ENCODE data around the gene INPPL1.

The INPPL1 gene

DNA sequence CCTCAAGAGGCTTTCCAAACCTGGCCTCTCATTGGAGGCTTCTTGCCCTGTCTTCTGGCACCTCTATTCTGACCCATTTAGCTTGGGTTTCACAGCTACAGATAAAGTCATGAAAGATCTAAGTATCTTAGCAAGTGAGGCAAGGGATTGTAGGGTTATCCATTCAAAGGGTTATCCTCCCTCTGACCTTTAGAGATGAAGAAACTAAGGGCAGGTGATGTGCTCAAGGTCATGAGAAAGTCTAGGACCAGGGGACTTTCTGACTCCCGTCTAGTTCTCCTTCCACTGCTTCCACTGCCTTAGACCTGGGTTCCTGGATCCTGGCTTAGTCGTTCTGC lies 12.2 kb downstream of the INPPL1 start:
- no peak for DNase-seq (ENCODE audit: low read depth)
- TF ChIP-seq, protein P1, sequence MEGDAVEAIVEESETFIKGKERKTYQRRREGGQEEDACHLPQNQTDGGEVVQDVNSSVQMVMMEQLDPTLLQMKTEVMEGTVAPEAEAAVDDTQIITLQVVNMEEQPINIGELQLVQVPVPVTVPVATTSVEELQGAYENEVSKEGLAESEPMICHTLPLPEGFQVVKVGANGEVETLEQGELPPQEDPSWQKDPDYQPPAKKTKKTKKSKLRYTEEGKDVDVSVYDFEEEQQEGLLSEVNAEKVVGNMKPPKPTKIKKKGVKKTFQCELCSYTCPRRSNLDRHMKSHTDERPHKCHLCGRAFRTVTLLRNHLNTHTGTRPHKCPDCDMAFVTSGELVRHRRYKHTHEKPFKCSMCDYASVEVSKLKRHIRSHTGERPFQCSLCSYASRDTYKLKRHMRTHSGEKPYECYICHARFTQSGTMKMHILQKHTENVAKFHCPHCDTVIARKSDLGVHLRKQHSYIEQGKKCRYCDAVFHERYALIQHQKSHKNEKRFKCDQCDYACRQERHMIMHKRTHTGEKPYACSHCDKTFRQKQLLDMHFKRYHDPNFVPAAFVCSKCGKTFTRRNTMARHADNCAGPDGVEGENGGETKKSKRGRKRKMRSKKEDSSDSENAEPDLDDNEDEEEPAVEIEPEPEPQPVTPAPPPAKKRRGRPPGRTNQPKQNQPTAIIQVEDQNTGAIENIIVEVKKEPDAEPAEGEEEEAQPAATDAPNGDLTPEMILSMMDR (IDR thresholded peaks at IDR 0.05; ENCODE audit: low read length, missing control alignments) = no peak
- H3K4me3 ChIP-seq (replicated peaks; ENCODE audit: low read depth, low read length) = no peak overlapping the region

DNA sequence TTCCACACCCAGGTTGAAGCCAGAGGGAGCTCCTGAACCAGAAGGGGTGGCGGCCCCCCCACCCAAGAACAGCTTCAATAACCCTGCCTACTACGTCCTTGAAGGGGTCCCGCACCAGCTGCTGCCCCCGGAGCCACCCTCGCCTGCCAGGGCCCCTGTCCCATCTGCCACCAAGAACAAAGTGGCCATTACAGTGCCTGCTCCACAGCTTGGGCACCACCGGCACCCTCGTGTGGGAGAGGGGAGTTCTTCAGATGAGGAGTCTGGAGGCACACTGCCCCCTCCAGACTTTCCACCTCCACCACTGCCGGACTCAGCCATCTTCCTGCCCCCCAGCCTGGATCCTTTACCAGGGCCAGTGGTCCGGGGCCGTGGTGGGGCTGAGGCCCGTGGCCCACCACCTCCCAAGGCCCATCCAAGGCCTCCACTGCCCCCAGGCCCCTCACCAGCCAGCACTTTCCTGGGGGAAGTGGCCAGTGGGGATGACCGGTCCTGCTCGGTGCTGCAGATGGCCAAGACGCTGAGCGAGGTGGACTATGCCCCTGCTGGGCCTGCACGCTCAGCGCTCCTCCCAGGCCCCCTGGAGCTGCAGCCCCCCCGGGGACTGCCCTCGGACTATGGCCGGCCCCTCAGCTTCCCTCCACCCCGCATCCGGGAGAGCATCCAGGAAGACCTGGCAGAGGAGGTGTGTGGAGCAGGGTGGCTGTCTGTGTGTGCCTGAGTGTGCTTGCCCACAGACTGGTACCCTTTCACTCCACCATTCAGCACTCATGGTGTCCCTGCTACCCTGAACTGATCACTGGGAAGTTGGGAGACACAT lies 12.8 kb downstream of the INPPL1 start:
- no peak for DNase-seq (ENCODE audit: low read depth)
- TF ChIP-seq, protein P1 (IDR thresholded peaks at IDR 0.05; ENCODE audit: low read length, missing control alignments) = no peak

DNA sequence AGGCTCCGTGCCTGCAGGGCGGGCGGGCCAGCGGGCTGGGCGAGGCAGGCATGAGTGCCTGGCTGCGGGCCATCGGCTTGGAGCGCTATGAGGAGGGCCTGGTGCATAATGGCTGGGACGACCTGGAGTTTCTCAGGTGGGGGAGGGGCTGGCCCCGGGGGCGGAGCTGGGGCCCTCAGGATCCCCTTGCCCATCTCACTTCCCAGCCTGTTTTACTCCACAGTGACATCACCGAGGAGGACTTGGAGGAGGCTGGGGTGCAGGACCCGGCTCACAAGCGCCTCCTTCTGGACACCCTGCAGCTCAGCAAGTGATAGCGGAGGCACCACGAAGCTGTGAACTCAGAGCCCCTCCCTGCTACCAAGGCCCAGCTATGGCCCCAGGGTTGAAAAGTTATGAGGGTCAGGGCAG lies 13.5 kb downstream of the INPPL1 start:
- peak; percentile 74 for DNase-seq (ENCODE audit: low read depth)
- no peak overlapping the region for H3K4me3 ChIP-seq (replicated peaks; ENCODE audit: low read depth, low read length)
- TF ChIP-seq, protein P1 (IDR thresholded peaks at IDR 0.05; ENCODE audit: low read length, missing control alignments) = peak; percentile 78

More for the DNA sequence above, 12.8 kb downstream of the INPPL1 start:
- H3K4me3 ChIP-seq (replicated peaks; ENCODE audit: low read depth, low read length) = no peak overlapping the region

DNA sequence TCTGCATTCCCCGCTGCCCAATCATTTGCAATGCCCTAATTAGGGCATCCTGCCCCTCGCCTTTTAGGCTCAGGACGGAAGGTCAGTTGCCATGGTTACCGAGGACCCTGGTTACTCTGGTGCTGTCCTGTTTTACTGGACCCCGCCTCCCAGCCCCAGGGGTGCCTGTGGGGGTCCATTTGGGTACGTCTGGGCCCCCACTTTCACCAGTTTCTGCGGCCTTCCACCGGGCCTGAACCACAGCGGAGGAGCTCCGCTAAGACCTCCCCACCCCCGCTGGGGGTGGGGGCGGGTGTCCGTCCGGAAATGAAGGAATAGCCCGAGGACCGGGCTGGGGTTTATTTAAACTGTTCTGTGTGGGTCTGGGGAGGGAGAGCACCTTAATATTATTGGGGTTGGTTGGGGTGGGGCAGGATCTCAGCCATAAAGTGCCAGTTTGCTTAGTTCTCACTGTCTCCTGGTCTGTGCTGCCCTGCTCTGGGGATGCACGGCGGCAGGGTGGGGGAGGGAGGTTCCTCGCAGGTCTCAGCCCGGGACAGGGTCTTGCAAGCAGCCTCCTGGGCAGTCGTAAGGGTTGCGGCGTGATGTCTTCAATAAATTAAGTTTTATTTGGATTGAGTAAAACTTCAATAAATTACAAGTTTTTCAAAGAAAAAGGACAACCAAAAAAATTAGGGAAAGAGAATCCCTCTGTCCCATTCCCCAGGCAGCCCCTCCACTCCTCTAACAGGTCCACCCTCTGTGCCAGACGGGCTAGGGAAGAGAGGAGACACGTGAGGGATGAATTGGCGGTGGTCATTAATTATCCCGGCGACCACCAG lies 14.1 kb downstream of the INPPL1 start:
- no peak overlapping the region for H3K4me3 ChIP-seq (replicated peaks; ENCODE audit: low read depth, low read length)
- DNase-seq (ENCODE audit: low read depth) = no peak
- TF ChIP-seq, protein P1 (IDR thresholded peaks at IDR 0.05; ENCODE audit: low read length, missing control alignments) = no peak

DNA sequence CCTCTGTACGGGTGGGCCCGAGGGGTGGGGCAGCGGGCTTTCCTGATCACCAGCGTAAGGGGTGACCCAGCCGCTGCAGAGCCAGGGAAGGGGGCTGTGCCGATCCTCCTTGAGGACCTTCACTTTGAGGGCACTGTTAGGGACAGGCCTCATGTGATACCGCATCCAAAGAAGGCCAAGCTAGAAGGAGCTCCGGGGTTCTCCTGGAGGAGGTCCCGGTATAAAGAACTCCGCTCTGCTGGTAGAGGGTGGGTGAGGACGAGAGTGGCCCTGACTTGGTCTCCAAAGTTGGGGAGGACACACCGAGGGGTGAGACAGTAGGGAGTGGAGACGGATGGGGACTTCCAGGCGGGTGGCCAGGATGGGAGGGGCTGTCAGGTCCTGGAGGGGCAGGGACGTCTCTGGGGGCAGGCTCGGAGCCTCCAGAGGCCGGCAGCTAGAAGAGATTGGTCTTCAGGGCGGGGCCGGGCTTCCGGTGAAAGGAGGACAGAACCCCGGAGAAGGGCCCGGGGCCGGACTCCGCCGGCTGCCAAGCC lies 14.8 kb downstream of the INPPL1 start:
- peak; percentile 43 for DNase-seq (ENCODE audit: low read depth)
- TF ChIP-seq, protein P1 (IDR thresholded peaks at IDR 0.05; ENCODE audit: low read length, missing control alignments) = no peak
- H3K4me3 ChIP-seq (replicated peaks; ENCODE audit: low read depth, low read length) = peak overlapping the region; percentile 17

DNA sequence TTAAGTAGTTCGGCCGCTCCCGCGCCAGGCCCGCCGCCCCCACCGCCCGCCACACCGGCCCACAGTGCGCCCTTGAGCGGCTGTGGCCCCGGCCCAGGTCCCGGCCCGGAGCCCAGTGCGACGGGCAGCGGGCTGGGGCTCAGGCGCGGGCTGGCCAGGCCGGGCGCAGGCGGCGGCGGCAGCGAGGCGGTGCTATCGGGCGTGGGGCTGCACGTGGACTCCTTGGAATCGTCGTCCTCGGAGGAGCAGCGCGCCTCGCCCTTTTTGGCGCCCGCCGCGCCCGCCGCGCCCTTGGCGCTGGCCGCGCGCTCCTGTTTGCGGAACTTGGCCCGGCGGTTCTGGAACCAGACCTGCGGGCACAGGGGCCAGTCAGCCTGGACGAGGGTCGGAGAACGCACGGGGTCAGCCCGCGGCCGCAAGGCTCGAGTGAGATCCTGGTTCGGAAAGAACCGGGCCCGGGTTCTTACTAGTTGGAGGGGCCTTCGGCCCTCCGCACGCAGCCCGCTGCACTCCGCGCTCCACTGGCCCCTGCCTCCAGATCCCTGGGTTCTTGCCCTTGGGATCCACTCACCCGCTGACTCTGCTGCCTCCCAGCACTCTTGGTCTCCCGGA lies 15.4 kb downstream of the INPPL1 start:
- DNase-seq (ENCODE audit: low read depth) = peak; percentile 24
- TF ChIP-seq, protein P1 (IDR thresholded peaks at IDR 0.05; ENCODE audit: low read length, missing control alignments) = no peak
- peak overlapping the region; percentile 17 for H3K4me3 ChIP-seq (replicated peaks; ENCODE audit: low read depth, low read length)
